Dermis blood vessel endothelial cell (primary cell): ENCODE data around the gene SPACA6. TPM values are rescaled to one million over a fixed set of nuclear protein-coding genes. Genes with fewer than 3 reads are reported as not detected.

Experiments used
- DNase-seq: peaks from one replicate; pipeline ENCODE4 v3.0.0; 2010
- total RNA-seq: library from RNA; depleted of rRNA; stranded (reverse); fragments of >200 nt; gene quantifications from 2 replicates; pipeline ENCODE4 v1.2.3, GENCODE V29; 2014

SPACA6 gene
- total RNA-seq, 1 donor from 2014 or later, result 12.9 TPM

- no peak for DNase-seq
Observed at GRCh38 chr19:51706296-51706695, 13.2 kb downstream of the SPACA6 start.

- no peak for DNase-seq
Observed at GRCh38 chr19:51706885-51707284, 13.8 kb downstream of the SPACA6 start.

- no peak for DNase-seq
Observed at GRCh38 chr19:51708811-51709210, 15.7 kb downstream of the SPACA6 start.

- no peak for DNase-seq
Observed at GRCh38 chr19:51709575-51709974, 16.4 kb downstream of the SPACA6 start.

- DNase-seq, result no peak
Observed at GRCh38 chr19:51710163-51710562, 17.0 kb downstream of the SPACA6 start.

- no peak for DNase-seq
Observed at GRCh38 chr19:51711702-51712101, 18.6 kb downstream of the SPACA6 start.

GRCh38 chr19:51712461-51713081, 19.4 kb downstream of the SPACA6 start:
- DNase-seq, result peak; percentile 51

- no peak for DNase-seq
Observed at GRCh38 chr19:51713319-51714285, 20.5 kb downstream of the SPACA6 start.

GRCh38 chr19:51714848-51715247, 21.7 kb downstream of the SPACA6 start:
- no peak for DNase-seq

GRCh38 chr19:51715850-51716249, 22.7 kb downstream of the SPACA6 start:
- no peak for DNase-seq

- DNase-seq, result no peak
Observed at GRCh38 chr19:51716925-51717324, 23.8 kb downstream of the SPACA6 start.

- DNase-seq, result no peak
Observed at GRCh38 chr19:51719251-51719988, 26.3 kb downstream of the SPACA6 start.

- DNase-seq, result no peak
Observed at GRCh38 chr19:51721905-51722304, 28.8 kb downstream of the SPACA6 start.

- no peak for DNase-seq
Observed at GRCh38 chr19:51722492-51722891, 29.4 kb downstream of the SPACA6 start.

- no peak for DNase-seq
Observed at GRCh38 chr19:51724543-51724942, 31.4 kb downstream of the SPACA6 start.

GRCh38 chr19:51726049-51726448, 32.9 kb downstream of the SPACA6 start:
- DNase-seq, result no peak

- peak; percentile 7 for DNase-seq
Observed at GRCh38 chr19:51727349-51727880, 34.3 kb downstream of the SPACA6 start.

- DNase-seq, result no peak
Observed at GRCh38 chr19:51729781-51730180, 36.7 kb downstream of the SPACA6 start.

GRCh38 chr19:51733742-51734522, 40.8 kb downstream of the SPACA6 start:
- no peak for DNase-seq

GRCh38 chr19:51735759-51736449, 42.8 kb downstream of the SPACA6 start:
- no peak for DNase-seq

- DNase-seq, result no peak
Observed at GRCh38 chr19:51737389-51737788, 44.3 kb downstream of the SPACA6 start.
